GM10248 (cell line): ENCODE measurements around the gene SNAPC4.

ENCODE experiments used
- CTCF ChIA-PET: fragments of 300-600 bp; sonication (Branson Sonifier 250); formaldehyde crosslinking; extraction: SDS; loops from one replicate; lab custom pipeline; 2021; ENCODE audit warnings: antibody characterized with exemption; lab: Yijun Ruan, JAX
- POLR2A ChIA-PET: fragments of 350-650 bp; sonication (Branson Sonifier 250); formaldehyde crosslinking; extraction: SDS; loops from one replicate; lab custom pipeline; 2020; ENCODE audit warnings: antibody characterized with exemption; lab: Yijun Ruan, JAX
- DNase-seq: peaks from one replicate; pipeline ENCODE4 v3.0.0; 2012; ENCODE audit errors: extremely low spot score
- TF ChIP-seq, protein P1 (sequence below): IDR thresholded peaks from 2 replicates; pipeline ENCODE4 v1.5.1; 2012; ENCODE audit warnings: mild to moderate bottlenecking, low read depth; ENCODE audit errors: extremely low read depth, missing control alignments, control extremely low read depth

Gene SNAPC4, protein sequence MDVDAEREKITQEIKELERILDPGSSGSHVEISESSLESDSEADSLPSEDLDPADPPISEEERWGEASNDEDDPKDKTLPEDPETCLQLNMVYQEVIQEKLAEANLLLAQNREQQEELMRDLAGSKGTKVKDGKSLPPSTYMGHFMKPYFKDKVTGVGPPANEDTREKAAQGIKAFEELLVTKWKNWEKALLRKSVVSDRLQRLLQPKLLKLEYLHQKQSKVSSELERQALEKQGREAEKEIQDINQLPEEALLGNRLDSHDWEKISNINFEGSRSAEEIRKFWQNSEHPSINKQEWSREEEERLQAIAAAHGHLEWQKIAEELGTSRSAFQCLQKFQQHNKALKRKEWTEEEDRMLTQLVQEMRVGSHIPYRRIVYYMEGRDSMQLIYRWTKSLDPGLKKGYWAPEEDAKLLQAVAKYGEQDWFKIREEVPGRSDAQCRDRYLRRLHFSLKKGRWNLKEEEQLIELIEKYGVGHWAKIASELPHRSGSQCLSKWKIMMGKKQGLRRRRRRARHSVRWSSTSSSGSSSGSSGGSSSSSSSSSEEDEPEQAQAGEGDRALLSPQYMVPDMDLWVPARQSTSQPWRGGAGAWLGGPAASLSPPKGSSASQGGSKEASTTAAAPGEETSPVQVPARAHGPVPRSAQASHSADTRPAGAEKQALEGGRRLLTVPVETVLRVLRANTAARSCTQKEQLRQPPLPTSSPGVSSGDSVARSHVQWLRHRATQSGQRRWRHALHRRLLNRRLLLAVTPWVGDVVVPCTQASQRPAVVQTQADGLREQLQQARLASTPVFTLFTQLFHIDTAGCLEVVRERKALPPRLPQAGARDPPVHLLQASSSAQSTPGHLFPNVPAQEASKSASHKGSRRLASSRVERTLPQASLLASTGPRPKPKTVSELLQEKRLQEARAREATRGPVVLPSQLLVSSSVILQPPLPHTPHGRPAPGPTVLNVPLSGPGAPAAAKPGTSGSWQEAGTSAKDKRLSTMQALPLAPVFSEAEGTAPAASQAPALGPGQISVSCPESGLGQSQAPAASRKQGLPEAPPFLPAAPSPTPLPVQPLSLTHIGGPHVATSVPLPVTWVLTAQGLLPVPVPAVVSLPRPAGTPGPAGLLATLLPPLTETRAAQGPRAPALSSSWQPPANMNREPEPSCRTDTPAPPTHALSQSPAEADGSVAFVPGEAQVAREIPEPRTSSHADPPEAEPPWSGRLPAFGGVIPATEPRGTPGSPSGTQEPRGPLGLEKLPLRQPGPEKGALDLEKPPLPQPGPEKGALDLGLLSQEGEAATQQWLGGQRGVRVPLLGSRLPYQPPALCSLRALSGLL (N-terminal part only)

DNA sequence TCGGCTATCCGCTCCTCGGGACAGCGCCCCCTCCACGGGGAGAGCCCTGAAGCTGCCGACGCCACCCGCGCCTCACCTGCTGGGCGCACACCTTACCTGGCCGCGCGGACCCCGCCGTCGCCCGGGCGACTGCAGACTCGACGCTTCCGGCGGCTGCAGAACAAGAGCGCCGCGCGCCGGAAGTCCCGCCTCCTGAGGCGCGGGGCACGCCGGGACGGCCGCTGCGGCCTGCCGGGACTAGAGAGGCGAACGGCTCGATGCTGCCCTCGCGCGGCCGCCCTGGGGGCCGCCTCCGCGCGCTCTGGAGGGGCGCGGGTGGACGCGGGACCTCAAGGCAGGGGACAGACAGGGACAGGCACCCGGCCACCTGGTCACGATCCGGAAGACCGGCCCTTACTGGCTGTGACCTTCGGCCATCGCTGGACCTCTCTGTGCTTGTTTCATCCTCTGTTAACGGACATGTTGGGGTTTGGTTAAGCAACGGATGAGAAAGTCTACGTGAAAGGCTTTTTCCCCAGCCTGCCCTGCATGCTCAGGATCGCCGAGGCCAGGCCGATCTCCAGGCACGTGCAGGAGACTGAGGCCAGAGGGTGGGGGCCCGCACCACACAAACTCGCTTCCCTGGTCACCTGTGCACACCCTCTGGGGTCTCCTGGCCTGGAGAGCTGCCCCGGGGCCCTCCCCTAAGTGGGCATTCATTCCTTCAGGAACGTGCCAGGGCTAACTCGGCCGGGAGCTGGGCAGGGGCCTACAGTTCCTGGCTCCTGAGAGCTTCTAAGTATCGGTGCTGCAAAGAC, at the start of gene SNAPC4:
Gene SNAPC4, minus strand, starts transcription at position 133 of the 797 bp plus-strand sequence. CDS start 1,742 bp downstream, outside the sequence.
- TF ChIP-seq, protein P1, sequence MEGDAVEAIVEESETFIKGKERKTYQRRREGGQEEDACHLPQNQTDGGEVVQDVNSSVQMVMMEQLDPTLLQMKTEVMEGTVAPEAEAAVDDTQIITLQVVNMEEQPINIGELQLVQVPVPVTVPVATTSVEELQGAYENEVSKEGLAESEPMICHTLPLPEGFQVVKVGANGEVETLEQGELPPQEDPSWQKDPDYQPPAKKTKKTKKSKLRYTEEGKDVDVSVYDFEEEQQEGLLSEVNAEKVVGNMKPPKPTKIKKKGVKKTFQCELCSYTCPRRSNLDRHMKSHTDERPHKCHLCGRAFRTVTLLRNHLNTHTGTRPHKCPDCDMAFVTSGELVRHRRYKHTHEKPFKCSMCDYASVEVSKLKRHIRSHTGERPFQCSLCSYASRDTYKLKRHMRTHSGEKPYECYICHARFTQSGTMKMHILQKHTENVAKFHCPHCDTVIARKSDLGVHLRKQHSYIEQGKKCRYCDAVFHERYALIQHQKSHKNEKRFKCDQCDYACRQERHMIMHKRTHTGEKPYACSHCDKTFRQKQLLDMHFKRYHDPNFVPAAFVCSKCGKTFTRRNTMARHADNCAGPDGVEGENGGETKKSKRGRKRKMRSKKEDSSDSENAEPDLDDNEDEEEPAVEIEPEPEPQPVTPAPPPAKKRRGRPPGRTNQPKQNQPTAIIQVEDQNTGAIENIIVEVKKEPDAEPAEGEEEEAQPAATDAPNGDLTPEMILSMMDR = peak; percentile 94
- ChIA-PET POLR2A (no interaction called here), CTCF (interaction anchor here (0.8 to 3.6 kb wide), 10 partner anchors 9 to 520 kb away, joined by 3 to 23 read pairs (median 4); partner anchors contain the start of gene DNLZ)
- DNase-seq = peak; percentile 97

DNA sequence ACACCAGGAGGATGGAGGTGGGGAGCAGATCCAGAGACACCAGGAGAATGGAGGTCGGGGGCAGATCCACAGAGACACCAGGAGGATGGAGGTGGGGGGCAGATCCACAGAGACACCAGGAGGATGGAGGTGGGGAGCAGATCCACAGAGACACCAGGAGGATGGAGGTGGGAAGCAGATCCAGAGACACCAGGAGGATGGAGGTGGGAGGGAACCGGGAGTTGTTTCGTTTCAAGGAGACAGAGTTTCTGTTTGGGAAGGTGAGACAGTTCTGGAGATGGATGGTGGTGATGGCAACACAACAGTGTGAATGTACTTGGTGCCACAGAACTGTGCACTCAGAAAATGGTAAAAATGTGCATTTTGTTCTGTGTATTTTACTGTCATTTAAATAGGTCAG, 48.7 kb upstream of the SNAPC4 start:
- ChIA-PET POLR2A (no interaction called here), CTCF (interaction anchor here (1.0 to 1.5 kb wide), 2 partner anchors 8 to 39 kb away, joined by 3 read pairs; partner anchors contain the start of genes ENTR1 and PMPCA)
- TF ChIP-seq, protein P1 = no peak
- no peak for DNase-seq

DNA sequence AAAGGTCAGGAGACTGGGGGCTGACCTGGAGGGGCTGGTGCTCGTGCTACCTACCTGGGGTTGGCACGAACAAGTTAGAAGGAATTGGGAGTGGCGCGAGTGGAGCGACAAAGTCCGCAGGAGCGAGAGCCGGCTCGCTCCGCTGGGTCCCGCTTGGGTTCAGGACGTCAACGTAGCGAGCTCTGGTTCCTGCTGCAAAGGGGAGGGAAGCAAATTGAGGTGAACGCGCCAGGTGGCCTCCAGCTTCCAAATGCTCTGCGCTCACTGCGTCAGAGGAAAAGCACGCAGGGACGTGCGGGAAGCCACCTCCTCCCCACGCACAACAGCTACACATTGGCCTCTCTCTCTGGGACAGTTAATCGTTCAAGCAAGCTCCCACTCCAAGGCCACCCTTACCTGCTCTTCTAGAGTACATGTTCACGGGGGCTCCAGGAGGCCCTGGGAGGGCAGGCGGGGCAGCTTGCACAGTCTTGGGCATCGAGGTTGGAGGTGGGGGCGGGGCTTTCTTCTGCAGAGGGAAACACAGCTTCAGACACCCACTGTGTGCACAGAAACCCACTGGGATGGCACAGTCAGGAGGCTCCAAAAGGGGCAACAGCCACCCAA, 47.3 kb upstream of the SNAPC4 start:
- ChIA-PET CTCF (no interaction called here), POLR2A (no interaction called here)
- TF ChIP-seq, protein P1 = no peak
- no peak for DNase-seq

DNA sequence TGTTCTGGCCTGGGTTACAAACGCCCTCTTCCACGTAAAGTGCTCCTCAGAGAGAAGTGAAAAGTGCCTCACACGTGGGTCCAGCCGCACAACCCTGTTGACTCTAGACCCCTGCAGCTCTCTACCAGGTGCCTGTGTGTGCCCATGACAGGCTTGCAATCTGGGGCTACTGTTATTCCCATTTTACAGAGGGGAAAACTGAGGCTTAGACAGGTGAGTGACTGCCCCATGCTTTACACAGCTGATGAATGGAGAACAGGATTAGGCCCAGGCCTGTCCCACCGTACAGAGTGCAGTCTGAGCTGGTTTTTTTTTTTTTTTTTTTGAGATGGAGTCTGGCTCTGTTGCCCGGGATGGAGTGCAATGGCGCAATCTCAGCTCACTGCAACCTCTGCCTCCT, 45.8 kb upstream of the SNAPC4 start:
- POLR2A ChIA-PET = interaction anchor here (0.6 to 0.7 kb wide), 2 partner anchors 352 to 1987 kb away, joined by 4 to 6 read pairs; no protein-coding TSS in a partner anchor
- DNase-seq = no peak
- TF ChIP-seq, protein P1 = no peak
- CTCF ChIA-PET = interaction anchor here (0.8 to 1.6 kb wide), 4 partner anchors 10 to 198 kb away, joined by 3 to 5 read pairs (median 4); no protein-coding TSS in a partner anchor

DNA sequence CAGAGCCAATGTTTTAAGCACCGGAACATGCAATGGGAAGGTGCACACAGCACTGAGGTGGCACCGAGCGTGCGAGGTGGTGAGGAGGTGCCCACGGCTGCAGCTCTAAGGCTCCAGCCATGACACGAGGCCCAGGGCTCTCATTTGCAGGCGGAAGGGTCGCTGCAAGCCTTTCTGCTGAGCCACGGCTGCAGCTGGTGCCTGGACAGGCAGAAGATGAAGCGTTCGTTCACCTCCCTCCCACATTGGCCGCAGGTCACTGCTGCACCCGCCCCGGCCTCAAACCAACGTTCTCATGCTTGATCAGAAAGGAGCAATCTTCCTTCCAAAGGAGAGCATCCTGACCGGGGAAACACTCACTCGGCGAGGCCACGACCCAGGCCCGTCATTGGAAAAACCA, 44.1 kb upstream of the SNAPC4 start:
- ChIA-PET POLR2A (no interaction called here), CTCF (no interaction called here)

More for the DNA sequence above, 44.1 kb upstream of the SNAPC4 start:
- DNase-seq = no peak
- TF ChIP-seq, protein P1 = no peak
